ENCODE measurements around the gene CNTNAP4.

DNA sequence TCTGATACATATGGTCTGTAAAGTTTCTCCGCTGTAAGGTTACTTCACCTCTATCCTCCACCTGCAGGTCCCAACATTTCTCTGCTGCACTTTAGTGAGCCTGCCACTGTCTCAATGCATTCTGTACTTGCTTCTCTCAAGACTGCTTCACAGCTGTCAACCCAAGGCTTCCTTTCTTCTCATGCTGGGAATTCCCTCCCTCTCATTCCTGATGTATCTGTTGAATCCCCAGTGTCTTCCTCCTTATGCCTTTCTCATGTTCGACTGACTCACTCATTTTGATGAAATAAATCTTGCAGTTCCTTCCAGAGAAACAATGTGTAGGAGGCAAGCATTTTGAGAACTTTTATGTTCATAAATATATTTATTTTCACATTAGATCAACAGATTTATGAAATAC lies 288.3 kb downstream of the CNTNAP4 start:
- TF ChIP-seq SIN3A (IDR thresholded peaks at IDR 0.05; ENCODE audit: borderline replicate concordance, insufficient read depth, low read length) (no peak), TAF1 (IDR thresholded peaks at IDR 0.05; ENCODE audit: borderline replicate concordance, insufficient read depth, low read length) (no peak)
